Cortex of kidney (tissue), 1 donor: ENCODE measurements around the gene KIF3B.
"Not testable (repeated sequence)": the region's sequence is repeated elsewhere in the genome, so short reads cannot be mapped to it uniquely, and the experiment has no call there.

Experiments used
- DNase-seq: peaks from one replicate; lab custom pipeline; 2025; lab: John Stamatoyannopoulos, UW

KIF3B gene

GRCh38 chr20:32356622-32357374 is 79.3 kb downstream of the KIF3B start:
- no peak for DNase-seq

GRCh38 chr20:32357375-32357868 is 80.0 kb downstream of the KIF3B start:
- peak; percentile 7 for DNase-seq

GRCh38 chr20:32357869-32358631 is 80.6 kb downstream of the KIF3B start, which contains the start of gene ASXL1:
TSS of gene ASXL1 (plus strand) at chr20:32358331. CDS start at chr20:32358776, 445 bp downstream.
- DNase-seq, result peak; percentile 77

- no peak for DNase-seq
Observed at GRCh38 chr20:32358632-32358882, 81.1 kb downstream of the KIF3B start.

- no peak for DNase-seq
Observed at GRCh38 chr20:32358883-32359632, 81.6 kb downstream of the KIF3B start.

- DNase-seq, result no peak
Observed at GRCh38 chr20:32359633-32360332, 82.3 kb downstream of the KIF3B start.

- no peak for DNase-seq
Observed at GRCh38 chr20:32360333-32360634, 82.8 kb downstream of the KIF3B start.

GRCh38 chr20:32362901-32363364 is 85.5 kb downstream of the KIF3B start:
- DNase-seq, result no peak

- no peak for DNase-seq
Observed at GRCh38 chr20:32363492-32363891, 86.0 kb downstream of the KIF3B start.

- DNase-seq, result no peak
Observed at GRCh38 chr20:32364554-32365208, 87.2 kb downstream of the KIF3B start.

GRCh38 chr20:32365564-32365963 is 88.1 kb downstream of the KIF3B start:
- DNase-seq, result no peak

- no peak for DNase-seq
Observed at GRCh38 chr20:32366380-32366779, 88.9 kb downstream of the KIF3B start.

GRCh38 chr20:32368323-32368722 is 90.9 kb downstream of the KIF3B start:
- no peak for DNase-seq

GRCh38 chr20:32368925-32369324 is 91.5 kb downstream of the KIF3B start:
- no peak for DNase-seq

- no peak for DNase-seq
Observed at GRCh38 chr20:32370897-32371296, 93.4 kb downstream of the KIF3B start.

- DNase-seq, result no peak
Observed at GRCh38 chr20:32378461-32378860, 101.0 kb downstream of the KIF3B start.

- not testable (repeated sequence) for DNase-seq
Observed at GRCh38 chr20:32380037-32380436, 102.6 kb downstream of the KIF3B start.

GRCh38 chr20:32380745-32381144 is 103.3 kb downstream of the KIF3B start:
- no peak for DNase-seq

- DNase-seq, result no peak
Observed at GRCh38 chr20:32382102-32382950, 104.9 kb downstream of the KIF3B start.

- DNase-seq, result not testable (repeated sequence)
Observed at GRCh38 chr20:32383441-32383840, 106.0 kb downstream of the KIF3B start.
